Measurements from ENCODE around the gene ACTMAP. TPM values are rescaled to one million over a fixed set of nuclear protein-coding genes. Genes with fewer than 3 reads are reported as not detected.

Gene ACTMAP
- total and polyA plus RNA-seq, 2 of the 13 experiments (the other 11 are each of a cell fraction or from before 2014, with no cell fraction given) = 2.2 to 7.9 TPM

DNA sequence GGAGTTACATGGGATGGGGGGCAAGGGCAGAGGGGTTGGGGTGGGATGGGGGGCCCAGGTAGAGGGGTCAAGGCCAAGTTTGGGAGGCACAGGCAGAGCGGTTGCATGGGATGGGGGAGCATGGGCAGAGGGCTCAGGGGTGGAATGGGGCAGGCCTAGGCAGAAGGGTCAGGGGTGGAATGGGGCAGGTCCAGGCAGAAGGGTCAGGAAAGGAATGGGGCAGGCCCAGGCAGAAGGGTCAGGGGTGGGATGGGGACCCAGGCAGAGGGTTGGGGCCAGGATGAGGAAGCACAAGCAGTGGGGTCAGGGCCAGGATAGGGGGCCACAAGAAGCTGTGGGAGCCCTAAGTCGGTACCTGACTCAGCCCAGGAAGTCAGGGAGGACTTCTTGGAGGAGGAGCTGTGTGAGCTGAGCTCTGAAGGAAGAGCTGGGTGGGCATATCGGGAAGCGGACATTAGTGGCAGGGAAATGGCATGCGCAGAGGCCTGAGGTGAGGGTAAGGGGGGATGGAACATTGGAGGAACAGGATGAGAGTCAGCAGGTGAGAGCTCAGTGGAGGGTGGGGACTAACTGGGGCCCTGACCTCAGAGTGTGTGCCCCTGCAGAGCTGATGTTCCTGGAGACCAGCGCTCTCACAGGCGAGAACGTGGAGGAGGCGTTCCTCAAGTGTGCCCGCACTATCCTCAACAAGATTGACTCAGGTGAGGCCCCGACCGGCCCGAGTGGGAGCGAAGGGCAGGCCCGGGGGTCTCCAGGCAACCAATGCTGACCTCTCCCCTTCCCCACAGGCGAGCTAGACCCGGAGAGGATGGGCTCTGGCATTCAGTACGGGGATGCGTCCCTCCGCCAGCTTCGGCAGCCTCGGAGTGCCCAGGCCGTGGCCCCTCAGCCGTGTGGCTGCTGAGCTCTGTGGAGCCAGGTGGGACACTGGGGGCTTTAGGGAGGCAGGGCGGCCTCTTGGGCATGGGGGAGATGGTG is 36.1 kb upstream of the ACTMAP start:
- no peak for DNase-seq (ENCODE audit: low spot score)
- H3K27ac ChIP-seq (ENCODE audit: extremely low read length, insufficient read depth, low read length) = no peak overlapping the region
- ChIA-PET CTCF (ENCODE audit: low intra/inter-chr PET ratio, low total read pairs) (no interaction called here), POLR2A (interaction anchor here (0.6 to 1.6 kb wide), 5 partner anchors 8 to 36 kb away, joined by 3 to 7 read pairs (median 5); partner anchors contain the start of genes ACTMAP, RAB4B and SNRPA)
- no peak for FAIRE-seq
- 67% methylated on average over 14 of the region's 25 CpGs for WGBS (ENCODE audit: low lambda C conversion rate)
- no TSS peak for BruUV-seq (replicated peaks)
- H3K4me3 ChIP-seq (replicated peaks in 1 of 3; ENCODE audit: insufficient read depth in 1 of 3, low read depth in 2 of 3, low read length in 3 of 3) = no peak overlapping the region
- no peaks in the 10 kb centered on the region for H3K36me3 ChIP-seq (replicated peaks in 1 of 2; ENCODE audit: control insufficient read depth in 1 of 2, insufficient read depth in 2 of 2, low read length in 2 of 2)
- in situ Hi-C loops (cut with HindIII; ENCODE audit: extremely low pct_ligation_motif_present, low pct_unique_long_range_greater_than_20kb) (no loop called here), intact Hi-C loops (cut with micrococcal nuclease; ENCODE audit: unreplicated experiment) (no loop called here)
- H4K20me1 ChIP-seq (ENCODE audit: insufficient read depth, low read length) = no peaks in the 10 kb centered on the region
- no peak overlapping the region for H3K4me2 ChIP-seq (ENCODE audit: low read depth, low read length)
- H3K27me3 ChIP-seq (ENCODE audit: control insufficient read depth in 1 of 2, insufficient read depth in 2 of 2, low read length in 2 of 2) = no peaks in the 10 kb centered on the region
- peaks cover 31% of the 10 kb centered on the region for H3K4me1 ChIP-seq (ENCODE audit: insufficient read depth, low read length)
- H3K79me2 ChIP-seq (ENCODE audit: insufficient read depth, low read length) = no peaks in the 10 kb centered on the region
- H3K9ac ChIP-seq (ENCODE audit: insufficient read depth, low read depth, low read length) = no peak overlapping the region
- H3K9me3 ChIP-seq (ENCODE audit: low read length) = no peaks in the 10 kb centered on the region
- TF ChIP-seq ZNF644 (CRISPR knock-in tag; IDR thresholded peaks at IDR 0.05; ENCODE audit: low read depth) = no peak
- TF ChIP-seq, protein P1, sequence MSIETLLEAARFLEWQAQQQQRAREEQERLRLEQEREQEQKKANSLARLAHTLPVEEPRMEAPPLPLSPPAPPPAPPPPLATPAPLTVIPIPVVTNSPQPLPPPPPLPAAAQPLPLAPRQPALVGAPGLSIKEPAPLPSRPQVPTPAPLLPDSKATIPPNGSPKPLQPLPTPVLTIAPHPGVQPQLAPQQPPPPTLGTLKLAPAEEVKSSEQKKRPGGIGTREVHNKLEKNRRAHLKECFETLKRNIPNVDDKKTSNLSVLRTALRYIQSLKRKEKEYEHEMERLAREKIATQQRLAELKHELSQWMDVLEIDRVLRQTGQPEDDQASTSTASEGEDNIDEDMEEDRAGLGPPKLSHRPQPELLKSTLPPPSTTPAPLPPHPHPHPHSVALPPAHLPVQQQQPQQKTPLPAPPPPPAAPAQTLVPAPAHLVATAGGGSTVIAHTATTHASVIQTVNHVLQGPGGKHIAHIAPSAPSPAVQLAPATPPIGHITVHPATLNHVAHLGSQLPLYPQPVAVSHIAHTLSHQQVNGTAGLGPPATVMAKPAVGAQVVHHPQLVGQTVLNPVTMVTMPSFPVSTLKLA (IDR thresholded peaks at IDR 0.05) = no peak
- TF ChIP-seq, protein P2, sequence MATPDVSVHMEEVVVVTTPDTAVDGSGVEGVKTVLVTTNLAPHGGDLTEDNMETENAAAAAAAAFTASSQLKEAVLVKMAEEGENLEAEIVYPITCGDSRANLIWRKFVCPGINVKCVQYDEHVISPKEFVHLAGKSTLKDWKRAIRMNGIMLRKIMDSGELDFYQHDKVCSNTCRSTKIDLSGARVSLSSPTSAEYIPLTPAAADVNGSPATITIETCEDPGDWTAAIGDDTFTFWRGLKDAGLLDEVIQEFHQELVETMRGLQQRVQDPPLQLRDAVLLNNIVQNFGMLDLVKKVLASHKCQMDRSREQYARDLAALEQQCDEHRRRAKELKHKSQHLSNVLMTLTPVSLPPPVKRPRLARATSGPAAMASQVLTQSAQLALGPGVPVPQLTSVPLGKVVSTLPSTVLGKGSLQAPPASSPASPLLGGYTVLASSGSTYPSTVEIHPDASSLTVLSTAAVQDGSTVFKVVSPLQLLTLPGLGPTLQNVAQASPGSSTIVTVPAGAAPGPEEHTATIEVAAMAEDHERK (CRISPR knock-in tag; IDR thresholded peaks at IDR 0.05; ENCODE audit: low read depth) = no peak
- TF ChIP-seq POLR2G (IDR thresholded peaks at IDR 0.05; ENCODE audit: low read depth, low read length) = no peak
- no peak for TF ChIP-seq ZSCAN30 (CRISPR knock-in tag; IDR thresholded peaks at IDR 0.05)
- no peak for TF ChIP-seq ZNF30 (CRISPR knock-in tag; IDR thresholded peaks at IDR 0.05)
- TF ChIP-seq, protein P3, sequence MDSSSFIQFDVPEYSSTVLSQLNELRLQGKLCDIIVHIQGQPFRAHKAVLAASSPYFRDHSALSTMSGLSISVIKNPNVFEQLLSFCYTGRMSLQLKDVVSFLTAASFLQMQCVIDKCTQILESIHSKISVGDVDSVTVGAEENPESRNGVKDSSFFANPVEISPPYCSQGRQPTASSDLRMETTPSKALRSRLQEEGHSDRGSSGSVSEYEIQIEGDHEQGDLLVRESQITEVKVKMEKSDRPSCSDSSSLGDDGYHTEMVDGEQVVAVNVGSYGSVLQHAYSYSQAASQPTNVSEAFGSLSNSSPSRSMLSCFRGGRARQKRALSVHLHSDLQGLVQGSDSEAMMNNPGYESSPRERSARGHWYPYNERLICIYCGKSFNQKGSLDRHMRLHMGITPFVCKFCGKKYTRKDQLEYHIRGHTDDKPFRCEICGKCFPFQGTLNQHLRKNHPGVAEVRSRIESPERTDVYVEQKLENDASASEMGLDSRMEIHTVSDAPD (CRISPR knock-in tag; IDR thresholded peaks at IDR 0.05) = no peak
- no peak for TF ChIP-seq HDAC1 (CRISPR knock-in tag; IDR thresholded peaks at IDR 0.05)
- H2AFZ ChIP-seq (ENCODE audit: low read length) = no peak overlapping the region
- peak; percentile 31 for ATAC-seq
